Keratinocyte (primary cell): ENCODE data around the gene TAF9. TPM values are rescaled to one million over a fixed set of nuclear protein-coding genes. Genes with fewer than 3 reads are reported as not detected.

ENCODE experiments used
- DNase-seq: peaks from one replicate; pipeline ENCODE4 v3.0.0-alpha.2; 2011; ENCODE audit warnings: low read depth, missing footprints, low spot score
- FAIRE-seq: peaks from 2 replicates; lab custom pipeline; 2011; peaks lifted over from hg19 to GRCh38; lab: Jason Lieb, UNC
- H2AFZ ChIP-seq: 2 replicates; pipeline ENCODE4 v1.6.0; 2012; ENCODE audit warnings: low read length, control low read depth, inconsistent platforms; ENCODE audit not compliant: control insufficient read depth
- H3K27ac ChIP-seq: 2 replicates; pipeline ENCODE4 v1.5.1; 2011; ENCODE audit warnings: low read length; ENCODE audit not compliant: control insufficient read depth, insufficient read depth
- H3K27me3 ChIP-seq: 3 replicates; pipeline ENCODE4 v1.6.0; 2011; ENCODE audit warnings: low read length; ENCODE audit not compliant: control insufficient read depth, insufficient read depth; ENCODE audit errors: extremely low read depth
- H3K36me3 ChIP-seq, 2 experiments: 2 replicates in 1 of 2; 3 replicates in 1 of 2; pipeline ENCODE4 v1.5.1; 2011; ENCODE audit warnings: low read length in 2 of 2, mild to moderate bottlenecking in 1 of 2; ENCODE audit not compliant: control insufficient read depth in 2 of 2, insufficient read depth in 2 of 2; ENCODE audit errors: extremely low read depth in 1 of 2
- H3K4me1 ChIP-seq: 3 replicates; pipeline ENCODE4 v1.5.1; 2011; ENCODE audit warnings: low read length; ENCODE audit not compliant: control insufficient read depth, insufficient read depth; ENCODE audit errors: extremely low read depth
- H3K4me2 ChIP-seq: 3 replicates; pipeline ENCODE4 v1.6.0; 2011; ENCODE audit warnings: low read depth, low read length; ENCODE audit not compliant: control insufficient read depth, insufficient read depth; ENCODE audit errors: extremely low read depth
- H3K4me3 ChIP-seq, 3 experiments: fragments of 200-600 bp in 1 of 3; sonication (generic) in 1 of 3; 2 replicates in 2 of 3; 3 replicates in 1 of 3; pipeline ENCODE4 v1.5.1; 2011 to 2016; ENCODE audit warnings: low read length in 3 of 3, mild to moderate bottlenecking in 3 of 3, control low read depth in 2 of 3, inconsistent platforms in 1 of 3, low read depth in 1 of 3, mixed read lengths in 1 of 3, mixed run types in 1 of 3, moderate library complexity in 1 of 3; ENCODE audit not compliant: control insufficient read depth in 2 of 3, insufficient read depth in 2 of 3; ENCODE audit errors: extremely low read depth in 1 of 3
- H3K79me2 ChIP-seq: 2 replicates; pipeline ENCODE4 v1.6.0; 2012; ENCODE audit warnings: low read length; ENCODE audit not compliant: control insufficient read depth, insufficient read depth
- H3K9ac ChIP-seq: 3 replicates; pipeline ENCODE4 v1.6.0; 2011; ENCODE audit warnings: low read length; ENCODE audit not compliant: control insufficient read depth, insufficient read depth; ENCODE audit errors: extremely low read depth
- H3K9me1 ChIP-seq: 3 replicates; pipeline ENCODE4 v1.6.0; 2011; ENCODE audit warnings: low read length; ENCODE audit not compliant: control insufficient read depth, insufficient read depth; ENCODE audit errors: extremely low read depth
- H3K9me3 ChIP-seq: 2 replicates; pipeline ENCODE4 v1.5.1; 2012; ENCODE audit warnings: low read depth, low read length; ENCODE audit not compliant: control insufficient read depth
- H4K20me1 ChIP-seq: 3 replicates; pipeline ENCODE4 v1.6.0; 2011; ENCODE audit warnings: low read length; ENCODE audit not compliant: control insufficient read depth, insufficient read depth; ENCODE audit errors: extremely low read depth
- CTCF ChIP-seq, 3 experiments: IDR thresholded peaks in 1 of 3; conservative IDR thresholded peaks in 1 of 3; optimal IDR thresholded peaks in 1 of 3; 2 replicates in 2 of 3; 3 replicates in 1 of 3; pipeline versions ENCODE3 to v1.5.1; 2011; ENCODE audit warnings: low read length in 3 of 3, mild to moderate bottlenecking in 3 of 3, moderate library complexity in 2 of 3, control low read depth in 1 of 3, inconsistent platforms in 1 of 3; ENCODE audit not compliant: insufficient read depth in 2 of 3; ENCODE audit errors: extremely low read depth in 1 of 3
- EZH2 ChIP-seq: IDR thresholded peaks from one replicate; pipeline ENCODE4 v1.6.1; 2012; ENCODE audit warnings: inconsistent platforms, mild to moderate bottlenecking, low read length, moderate library complexity
- dilution Hi-C: fragments of 300-500 bp; cut with MboI; formaldehyde crosslinking; loops from one replicate; pipeline ENCODE4 v1.7.0; 2020; ENCODE audit warnings: low sequenced_read_pairs; ENCODE audit not compliant: extremely low pct_ligation_motif_present
- polyA plus RNA-seq, 5 experiments: library from polyadenylated mRNA; depleted of rRNA in 3 of 5; stranded (reverse) in 3 of 5; stranded (forward) in 1 of 5; unstranded in 1 of 5; fragments of >200 nt; gene quantifications; 1 replicate in 1 of 5; 2 replicates in 3 of 5; 3 replicates in 1 of 5; pipeline versions ENCODE4 v1.2.1 to v1.2.3, GENCODE V29; 2011 to 2012; ENCODE audit warnings: missing spikeins in 2 of 5, low read depth in 1 of 5, low replicate concordance in 1 of 5

TAF9 gene
- polyA plus RNA-seq, 1 donor (not counting 4 experiments of a cell fraction or from before 2014, with no cell fraction given) = 237 TPM

GRCh38 chr5:69350664-69351063, 18.7 kb downstream of the TAF9 start:
- Histone ChIP-seq H3K9me3 (no peaks in the 10 kb centered on the region), H3K4me3 (no peak overlapping the region), H3K4me1 (no peaks in the 10 kb centered on the region), H3K9me1 (no peaks in the 10 kb centered on the region), H3K36me3 (peaks cover 0 to 16% of the 10 kb centered on the region in 2 experiments), H3K9ac (no peak overlapping the region), H3K79me2 (no peaks in the 10 kb centered on the region), H3K27me3 (no peaks in the 10 kb centered on the region), H4K20me1 (no peaks in the 10 kb centered on the region), H3K4me2 (no peak overlapping the region), H2AFZ (no peak overlapping the region), H3K27ac (no peak overlapping the region)
- dilution Hi-C loops = no loop called here
- FAIRE-seq = no peak
- TF ChIP-seq CTCF (optimal IDR thresholded peaks at IDR 0.05 in 1 of 3, IDR thresholded peaks at IDR 0.05 in 1 of 3, conservative IDR thresholded peaks at IDR 0.05 in 1 of 3; ENCODE audit: extremely low read depth in 1 of 3, insufficient read depth in 2 of 3, low read length in 3 of 3) (no peak), EZH2 (no peak)
- no peak for DNase-seq

GRCh38 chr5:69343083-69343482, 26.2 kb downstream of the TAF9 start:
- no peak for FAIRE-seq
- no peaks in the 10 kb centered on the region for H3K9me1 ChIP-seq

More at GRCh38 chr5:69343083-69343482, 26.2 kb downstream of the TAF9 start:
- Histone ChIP-seq H3K9ac (no peak overlapping the region), H3K79me2 (no peaks in the 10 kb centered on the region), H3K27ac (no peak overlapping the region), H3K4me1 (no peaks in the 10 kb centered on the region), H3K36me3 (no peaks in the 10 kb centered on the region), H4K20me1 (no peaks in the 10 kb centered on the region), H3K4me2 (no peak overlapping the region), H3K27me3 (no peaks in the 10 kb centered on the region), H2AFZ (no peak overlapping the region), H3K9me3 (no peaks in the 10 kb centered on the region), H3K4me3 (no peak overlapping the region)
- no peak for DNase-seq
- TF ChIP-seq EZH2 = no peak
- no peak for TF ChIP-seq CTCF (optimal IDR thresholded peaks at IDR 0.05 in 1 of 3, IDR thresholded peaks at IDR 0.05 in 1 of 3, conservative IDR thresholded peaks at IDR 0.05 in 1 of 3; ENCODE audit: extremely low read depth in 1 of 3, insufficient read depth in 2 of 3, low read length in 3 of 3)
- dilution Hi-C loops = no loop called here
